Cardiac muscle cell (in vitro differentiated cells and primary cell): Measurements from ENCODE around the gene WDR26. TPM values are rescaled to one million over a fixed set of nuclear protein-coding genes. Genes with fewer than 3 reads are reported as not detected.

Experiments used
- DNase-seq, 2 donors: peaks; one replicate each; pipeline versions ENCODE4 v3.0.0 to v3.0.0-alpha.2; 2010 to 2017; ENCODE audit warnings: low read depth in 1 of 2, low spot score in 1 of 2
- H3K27ac ChIP-seq: fragments of 200-600 bp; sonication (generic); 2 replicates; pipeline ENCODE4 v1.5.1; 2016
- H3K27me3 ChIP-seq: fragments of 200-600 bp; sonication (generic); 2 replicates; pipeline ENCODE4 v1.6.0; 2016; ENCODE audit warnings: control low read depth
- H3K36me3 ChIP-seq: fragments of 200-600 bp; sonication (generic); 2 replicates; pipeline ENCODE4 v1.5.1; 2016; ENCODE audit warnings: control low read depth
- H3K4me1 ChIP-seq: fragments of 200-600 bp; sonication (generic); 2 replicates; pipeline ENCODE4 v1.8.1; 2017; ENCODE audit warnings: low read depth, mild to moderate bottlenecking, mixed run types
- H3K4me3 ChIP-seq: fragments of 200-600 bp; sonication (generic); 2 replicates; pipeline ENCODE4 v1.5.1; 2016; ENCODE audit warnings: mild to moderate bottlenecking
- H3K9me3 ChIP-seq: fragments of 200-600 bp; sonication (generic); 2 replicates; pipeline ENCODE4 v1.5.1; 2017; ENCODE audit warnings: low read depth, mild to moderate bottlenecking, control low read depth
- polyA plus RNA-seq: library from polyadenylated mRNA; unstranded; fragments of >200 nt; fragmentation: Nextera tagmentation; extraction: Ambion mirVana; gene quantifications from 2 replicates; pipeline ENCODE4 v1.2.1, GENCODE V29; 2016
- total RNA-seq: library from RNA; depleted of rRNA; stranded (reverse); fragments of >200 nt; gene quantifications from 2 replicates; pipeline ENCODE4 v1.2.3, GENCODE V29; 2016
- TF ChIP-seq, protein P1 (sequence below): IDR thresholded peaks from 2 replicates; pipeline ENCODE4 v1.5.1; 2012; ENCODE audit warnings: low read depth, mild to moderate bottlenecking, low read length

WDR26 gene
- total and polyA plus RNA-seq, 2 experiments from 2014 or later = 14.9 to 62.2 TPM

DNA sequence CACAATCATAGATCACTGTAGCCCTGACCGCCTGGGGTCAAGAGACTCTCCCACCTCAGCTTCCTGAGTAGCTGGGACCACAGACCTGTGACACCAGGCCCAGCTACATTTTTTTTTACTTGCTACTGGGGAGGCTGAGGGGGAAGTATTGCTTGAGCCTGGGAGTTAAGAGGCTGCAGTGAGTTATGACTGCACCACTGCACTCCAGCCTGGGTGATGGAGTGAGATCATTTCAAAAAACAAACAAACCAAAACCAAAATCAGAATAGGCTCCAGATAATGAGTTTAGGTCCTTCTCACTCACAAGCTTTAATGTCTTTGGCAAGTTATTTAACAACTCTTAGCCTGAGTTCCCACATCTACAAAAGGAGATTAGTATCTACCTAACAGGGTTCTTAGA lies 22.8 kb downstream of the WDR26 start:
- TF ChIP-seq, protein P1, sequence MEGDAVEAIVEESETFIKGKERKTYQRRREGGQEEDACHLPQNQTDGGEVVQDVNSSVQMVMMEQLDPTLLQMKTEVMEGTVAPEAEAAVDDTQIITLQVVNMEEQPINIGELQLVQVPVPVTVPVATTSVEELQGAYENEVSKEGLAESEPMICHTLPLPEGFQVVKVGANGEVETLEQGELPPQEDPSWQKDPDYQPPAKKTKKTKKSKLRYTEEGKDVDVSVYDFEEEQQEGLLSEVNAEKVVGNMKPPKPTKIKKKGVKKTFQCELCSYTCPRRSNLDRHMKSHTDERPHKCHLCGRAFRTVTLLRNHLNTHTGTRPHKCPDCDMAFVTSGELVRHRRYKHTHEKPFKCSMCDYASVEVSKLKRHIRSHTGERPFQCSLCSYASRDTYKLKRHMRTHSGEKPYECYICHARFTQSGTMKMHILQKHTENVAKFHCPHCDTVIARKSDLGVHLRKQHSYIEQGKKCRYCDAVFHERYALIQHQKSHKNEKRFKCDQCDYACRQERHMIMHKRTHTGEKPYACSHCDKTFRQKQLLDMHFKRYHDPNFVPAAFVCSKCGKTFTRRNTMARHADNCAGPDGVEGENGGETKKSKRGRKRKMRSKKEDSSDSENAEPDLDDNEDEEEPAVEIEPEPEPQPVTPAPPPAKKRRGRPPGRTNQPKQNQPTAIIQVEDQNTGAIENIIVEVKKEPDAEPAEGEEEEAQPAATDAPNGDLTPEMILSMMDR = no peak
- no peaks in the 10 kb centered on the region for H3K9me3 ChIP-seq
- H3K27me3 ChIP-seq = no peaks in the 10 kb centered on the region
- no peaks in the 10 kb centered on the region for H3K4me1 ChIP-seq
- no peak for DNase-seq
- H3K4me3 ChIP-seq = no peak overlapping the region
- H3K27ac ChIP-seq = no peak overlapping the region
- H3K36me3 ChIP-seq = peaks cover 66% of the 10 kb centered on the region

DNA sequence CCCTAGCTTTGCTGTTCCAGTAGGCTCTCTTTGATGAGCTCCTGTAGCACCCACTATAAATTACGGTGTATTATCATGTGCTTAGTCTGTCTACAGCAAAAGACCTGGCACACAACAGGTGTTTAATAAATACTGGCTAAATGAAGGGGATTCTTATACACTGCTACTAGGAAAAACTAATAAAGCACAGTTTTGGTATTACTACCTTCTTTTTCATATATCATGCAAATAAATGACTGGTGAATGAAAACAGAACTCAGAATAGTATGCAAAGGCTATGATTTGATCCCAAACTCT lies 26.4 kb downstream of the WDR26 start:
- Histone ChIP-seq H3K9me3 (no peaks in the 10 kb centered on the region), H3K36me3 (peaks cover 72% of the 10 kb centered on the region), H3K4me1 (no peaks in the 10 kb centered on the region), H3K4me3 (no peak overlapping the region), H3K27ac (no peak overlapping the region), H3K27me3 (no peaks in the 10 kb centered on the region)
- TF ChIP-seq, protein P1 = no peak
- no peak for DNase-seq

DNA sequence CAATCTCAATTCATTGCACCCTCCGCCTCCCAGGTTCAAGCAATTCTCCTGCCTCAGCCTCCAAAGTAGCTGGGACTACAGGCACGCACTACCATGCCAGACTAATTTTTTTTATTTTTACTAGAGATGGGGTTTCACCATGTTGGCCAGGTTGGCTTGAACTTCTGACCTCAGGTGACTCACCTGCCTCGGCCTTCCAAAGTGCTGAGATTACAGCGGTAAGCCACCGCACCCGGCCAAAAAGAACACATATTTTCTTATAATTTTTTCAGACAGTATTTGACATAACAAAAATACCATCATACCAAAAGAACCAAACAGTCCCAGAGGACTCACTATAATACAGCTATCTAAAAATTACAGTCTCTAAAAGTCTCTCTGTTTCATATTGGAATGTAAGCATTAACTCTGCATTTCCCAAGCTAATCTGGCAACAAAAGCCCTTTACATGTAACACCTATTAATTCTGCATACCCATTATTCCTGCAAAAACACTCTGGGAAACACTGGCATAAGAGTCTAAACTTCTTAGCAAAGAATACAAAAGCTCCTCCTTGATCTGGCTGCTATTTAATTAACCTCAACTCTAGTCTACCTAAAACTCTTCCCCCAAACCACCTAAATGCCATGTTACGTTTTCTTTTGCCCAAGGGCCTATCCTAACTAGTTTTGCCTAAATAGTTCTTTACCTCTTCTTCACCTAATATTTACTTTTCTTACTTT lies 26.9 kb downstream of the WDR26 start:
- peaks cover 72% of the 10 kb centered on the region for H3K36me3 ChIP-seq
- TF ChIP-seq, protein P1 = no peak
- H3K4me3 ChIP-seq = no peak overlapping the region
- DNase-seq = no peak
- no peaks in the 10 kb centered on the region for H3K9me3 ChIP-seq
- no peaks in the 10 kb centered on the region for H3K27me3 ChIP-seq
- H3K4me1 ChIP-seq = no peaks in the 10 kb centered on the region
- H3K27ac ChIP-seq = no peak overlapping the region

DNA sequence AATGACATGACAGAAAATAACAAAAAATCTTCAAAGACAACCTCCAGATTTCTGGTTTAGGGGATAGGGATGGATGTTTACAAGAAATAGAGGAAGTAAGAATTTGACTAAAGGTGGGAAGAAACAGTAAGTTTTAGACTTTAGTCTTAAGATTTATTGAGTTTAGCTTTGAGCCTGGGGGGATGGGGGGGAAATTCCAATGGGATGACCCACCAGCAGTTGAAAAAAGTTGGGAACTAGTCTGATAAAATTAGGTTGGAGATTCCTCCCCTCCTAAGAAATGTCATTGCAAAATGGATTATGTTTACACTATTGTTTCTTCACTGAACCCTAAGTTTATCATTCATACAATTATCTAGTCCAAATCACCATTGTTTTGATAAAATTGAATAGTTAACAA lies 28.4 kb downstream of the WDR26 start:
- H3K9me3 ChIP-seq = no peaks in the 10 kb centered on the region
- peaks cover 72% of the 10 kb centered on the region for H3K36me3 ChIP-seq
- TF ChIP-seq, protein P1 = no peak
- peak overlapping the region; percentile 14 for H3K27ac ChIP-seq
- no peak for DNase-seq
- H3K4me1 ChIP-seq = no peaks in the 10 kb centered on the region
- no peak overlapping the region for H3K4me3 ChIP-seq
- H3K27me3 ChIP-seq = no peaks in the 10 kb centered on the region

DNA sequence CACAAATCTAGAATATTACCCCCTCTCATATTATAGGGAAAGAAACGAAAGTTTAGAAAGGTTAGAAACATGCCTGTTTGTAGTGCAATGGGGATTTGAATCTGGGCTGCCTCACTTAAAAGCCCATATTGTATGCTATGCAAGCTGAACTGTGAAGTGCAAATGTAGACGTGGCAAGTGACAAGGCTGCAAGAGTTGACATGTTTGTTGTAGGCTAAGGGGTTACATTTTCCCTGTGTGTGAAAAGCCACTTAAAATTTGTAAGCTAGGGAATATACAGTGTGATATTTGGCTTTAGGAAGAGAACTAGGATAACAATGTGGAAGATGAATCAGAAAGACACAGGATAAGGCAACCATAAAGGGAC lies 29.0 kb downstream of the WDR26 start:
- Histone ChIP-seq H3K36me3 (peaks cover 73% of the 10 kb centered on the region), H3K27ac (peak overlapping the region; percentile 17), H3K9me3 (no peaks in the 10 kb centered on the region), H3K4me3 (no peak overlapping the region), H3K27me3 (no peaks in the 10 kb centered on the region), H3K4me1 (no peaks in the 10 kb centered on the region)
- TF ChIP-seq, protein P1 = no peak
- no peak for DNase-seq
